Endothelial cell of umbilical vein (primary cell): ENCODE data around the gene ALDH1A2.

Experiments used
- CTCF ChIP-seq, 2 donors: IDR thresholded peaks; 1 replicate in 1 of 2; 2 replicates in 1 of 2; pipeline ENCODE4 v1.5.1; 2011; ENCODE audit warnings: low read length in 2 of 2, mild to moderate bottlenecking in 2 of 2, moderate library complexity in 2 of 2, control low read depth in 1 of 2, inconsistent platforms in 1 of 2, low read depth in 1 of 2; ENCODE audit not compliant: insufficient read depth in 1 of 2; ENCODE audit errors: extremely low read depth in 1 of 2
- EZH2 ChIP-seq: IDR thresholded peaks from 2 replicates; pipeline ENCODE4 v1.6.1; 2012; ENCODE audit warnings: borderline replicate concordance, low read depth, mild to moderate bottlenecking, moderate library complexity, low read length, inconsistent platforms; ENCODE audit not compliant: severe bottlenecking
- JUN ChIP-seq: IDR thresholded peaks from 2 replicates; pipeline ENCODE4 v1.6.1; 2011; ENCODE audit warnings: borderline replicate concordance, low read depth; ENCODE audit not compliant: insufficient read length, insufficient read depth
- MAX ChIP-seq: IDR thresholded peaks from 2 replicates; pipeline ENCODE4 v1.6.1; 2011; ENCODE audit not compliant: insufficient read depth, insufficient read length
- MYC ChIP-seq: IDR thresholded peaks from one replicate; pipeline ENCODE4 v1.6.1; 2011; ENCODE audit warnings: mild to moderate bottlenecking, low read depth, low read length
- POLR2A ChIP-seq: IDR thresholded peaks from 2 replicates; pipeline ENCODE4 v1.6.1; 2012; ENCODE audit warnings: low read depth, mild to moderate bottlenecking, control low read depth, low read length
- POLR2AphosphoS5 ChIP-seq: IDR thresholded peaks from 2 replicates; pipeline ENCODE4 v1.6.1; 2012; ENCODE audit warnings: low read depth, mild to moderate bottlenecking, control low read depth, low read length, moderate library complexity; ENCODE audit not compliant: insufficient read depth

GRCh38 chr15:57924598-57924997, 140.9 kb downstream of the ALDH1A2 start:
- TF ChIP-seq POLR2A: no peak
- TF ChIP-seq CTCF (IDR thresholded peaks at IDR 0.05; ENCODE audit: extremely low read depth in 1 of 2, insufficient read depth in 1 of 2, low read depth in 1 of 2, low read length in 2 of 2): no peak
- TF ChIP-seq POLR2AphosphoS5: no peak
- TF ChIP-seq MYC: no peak
- no peak for TF ChIP-seq EZH2
- no peak for TF ChIP-seq JUN
- no peak for TF ChIP-seq MAX
